ENCODE measurements around the gene HNRNPUL2.
"Not testable (repeated sequence)": the region's sequence is repeated elsewhere in the genome, so short reads cannot be mapped to it uniquely, and the experiment has no call there.

Gene HNRNPUL2

GRCh38 chr11:62678433-62678769, 48.9 kb downstream of the HNRNPUL2 start:
- H3K27ac ChIP-seq = peak overlapping the region; percentile 77
- TF ChIP-seq CTCF (IDR thresholded peaks at IDR 0.05) (no peak), ZFX (IDR thresholded peaks at IDR 0.05; ENCODE audit: borderline replicate concordance) (no peak)

GRCh38 chr11:62677714-62678113, 49.5 kb downstream of the HNRNPUL2 start:
- TF ChIP-seq ZFX (IDR thresholded peaks at IDR 0.05; ENCODE audit: borderline replicate concordance) (no peak), CTCF (IDR thresholded peaks at IDR 0.05) (no peak)
- H3K27ac ChIP-seq = peak overlapping the region; percentile 77

GRCh38 chr11:62677156-62677555, 50.1 kb downstream of the HNRNPUL2 start:
- H3K27ac ChIP-seq = peak overlapping the region; percentile 77
- no peak for TF ChIP-seq ZFX (IDR thresholded peaks at IDR 0.05; ENCODE audit: borderline replicate concordance)

GRCh38 chr11:62676698-62677097, 50.6 kb downstream of the HNRNPUL2 start:
- TF ChIP-seq ZFX (IDR thresholded peaks at IDR 0.05; ENCODE audit: borderline replicate concordance) (no peak), CTCF (IDR thresholded peaks at IDR 0.05) (no peak)
- H3K27ac ChIP-seq = peak overlapping the region; percentile 77

GRCh38 chr11:62675415-62675814, 51.8 kb downstream of the HNRNPUL2 start:
- H3K27ac ChIP-seq = not testable (repeated sequence)

GRCh38 chr11:62673196-62673525, 54.1 kb downstream of the HNRNPUL2 start:
- peak overlapping the region; percentile 95 for H3K27ac ChIP-seq
- no peak for TF ChIP-seq CTCF (IDR thresholded peaks at IDR 0.05)
- TF ChIP-seq ZFX (IDR thresholded peaks at IDR 0.05; ENCODE audit: borderline replicate concordance) = no peak

GRCh38 chr11:62671608-62672389, 55.5 kb downstream of the HNRNPUL2 start, which contains the start of the genes LBHD1 and UQCC3:
LBHD1 (minus strand) TSS chr11:62672267; CDS start chr11:62670031, 2,236 bp downstream.
UQCC3 (plus strand) TSS chr11:62671673; CDS start chr11:62671746, 73 bp downstream.
- H3K27ac ChIP-seq = peak within 1 kb of the TSS; percentile 95
- no peak for TF ChIP-seq CTCF (IDR thresholded peaks at IDR 0.05)
- no peak for TF ChIP-seq ZFX (IDR thresholded peaks at IDR 0.05; ENCODE audit: borderline replicate concordance)

GRCh38 chr11:62671236-62671607, 56.0 kb downstream of the HNRNPUL2 start:
- TF ChIP-seq ZFX (IDR thresholded peaks at IDR 0.05; ENCODE audit: borderline replicate concordance) (no peak), CTCF (IDR thresholded peaks at IDR 0.05) (no peak)
- peak overlapping the region; percentile 95 for H3K27ac ChIP-seq
